Immature natural killer cell (primary cell): ENCODE results near the gene PRKCE. TPM values are rescaled to one million over a fixed set of nuclear protein-coding genes. Genes with fewer than 3 reads are reported as not detected.

ENCODE experiments used
- DNase-seq, 3 donors: peaks; one replicate each; pipeline ENCODE4 v3.0.0; 2022; ENCODE audit warnings: mixed read lengths in 1 of 3
- H3K27ac Mint-ChIP-seq, 6 donors: one replicate each; pipeline ENCODE4 v1.8.0; 2020; ENCODE audit warnings: mixed read lengths in 6 of 6, mild to moderate bottlenecking in 5 of 6, inconsistent platforms in 4 of 6, moderate library complexity in 3 of 6
- H3K27me3 Mint-ChIP-seq, 3 donors: one replicate each; pipeline ENCODE4 v1.8.0; 2020 to 2021; ENCODE audit warnings: low read depth in 3 of 3, mild to moderate bottlenecking in 3 of 3, mixed read lengths in 3 of 3, moderate library complexity in 3 of 3, inconsistent platforms in 1 of 3
- H3K36me3 Mint-ChIP-seq, 3 donors: one replicate each; pipeline ENCODE4 v1.8.0; 2020; ENCODE audit warnings: mixed read lengths in 3 of 3, inconsistent platforms in 2 of 3, mild to moderate bottlenecking in 2 of 3
- H3K4me1 Mint-ChIP-seq, 2 donors: one replicate each; pipeline ENCODE4 v1.8.0; 2020; ENCODE audit warnings: inconsistent platforms in 2 of 2, mild to moderate bottlenecking in 2 of 2, mixed read lengths in 2 of 2, moderate library complexity in 1 of 2
- H3K4me3 Mint-ChIP-seq, 5 donors: one replicate each; pipeline ENCODE4 v1.8.0; 2020; ENCODE audit warnings: mild to moderate bottlenecking in 5 of 5, mixed read lengths in 5 of 5, inconsistent platforms in 3 of 5, moderate library complexity in 3 of 5
- H3K9me3 Mint-ChIP-seq, 6 donors: one replicate each; pipeline ENCODE4 v1.8.0; 2020; ENCODE audit warnings: mild to moderate bottlenecking in 6 of 6, mixed read lengths in 6 of 6, inconsistent platforms in 4 of 6, moderate library complexity in 3 of 6
- polyA plus RNA-seq, 3 donors: library from polyadenylated mRNA; unstranded; fragments of 300-500 nt; fragmentation: Illumina TruSeq; gene quantifications; one replicate each; pipeline ENCODE4 v1.2.3, GENCODE V29; 2021

Gene PRKCE
- polyA plus RNA-seq, 3 donors from 2014 or later, result 1.0 to 3.0 (median 2.5) TPM

- no peak overlapping the region for H3K4me3 Mint-ChIP-seq
- no peaks in the 10 kb centered on the region for H3K36me3 Mint-ChIP-seq
- H3K9me3 Mint-ChIP-seq, result no peaks in the 10 kb centered on the region
- DNase-seq, result no peak
- H3K4me1 Mint-ChIP-seq, result peaks cover 0 to 23% of the 10 kb centered on the region in 2 donors
- H3K27ac Mint-ChIP-seq, result no peak overlapping the region
- no peaks in the 10 kb centered on the region for H3K27me3 Mint-ChIP-seq
Measured at GRCh38 chr2:45918463-45919159, 267.1 kb downstream of the PRKCE start.

- Mint-ChIP-seq H3K9me3 (no peaks in the 10 kb centered on the region), H3K36me3 (no peaks in the 10 kb centered on the region), H3K27me3 (no peaks in the 10 kb centered on the region), H3K4me1 (peaks cover 0 to 23% of the 10 kb centered on the region in 2 donors), H3K4me3 (no peak overlapping the region), H3K27ac (no peak overlapping the region)
- no peak for DNase-seq
Measured at GRCh38 chr2:45919160-45919650, 267.7 kb downstream of the PRKCE start.

GRCh38 chr2:45919711-45920111, 268.2 kb downstream of the PRKCE start:
- H3K27me3 Mint-ChIP-seq, result no peaks in the 10 kb centered on the region
- no peak for DNase-seq
- H3K27ac Mint-ChIP-seq, result no peak overlapping the region
- H3K36me3 Mint-ChIP-seq, result no peaks in the 10 kb centered on the region
- H3K4me3 Mint-ChIP-seq, result no peak overlapping the region
- peaks cover 0 to 23% of the 10 kb centered on the region in 2 donors for H3K4me1 Mint-ChIP-seq
- no peaks in the 10 kb centered on the region for H3K9me3 Mint-ChIP-seq

- Mint-ChIP-seq H3K27ac (no peak overlapping the region), H3K4me3 (no peak overlapping the region), H3K4me1 (peaks cover 0 to 8% of the 10 kb centered on the region in 2 donors), H3K27me3 (no peaks in the 10 kb centered on the region), H3K36me3 (no peaks in the 10 kb centered on the region), H3K9me3 (no peaks in the 10 kb centered on the region)
- DNase-seq, result no peak
Measured at GRCh38 chr2:45921921-45922320, 270.4 kb downstream of the PRKCE start.

- Mint-ChIP-seq H3K4me3 (no peak overlapping the region), H3K27me3 (no peaks in the 10 kb centered on the region), H3K4me1 (peaks cover 0 to 7% of the 10 kb centered on the region in 2 donors), H3K9me3 (no peaks in the 10 kb centered on the region), H3K27ac (no peak overlapping the region), H3K36me3 (no peaks in the 10 kb centered on the region)
- DNase-seq, result no peak
Measured at GRCh38 chr2:45922577-45922988, 271.1 kb downstream of the PRKCE start.

GRCh38 chr2:45923701-45924100, 272.2 kb downstream of the PRKCE start:
- Mint-ChIP-seq H3K4me3 (no peak overlapping the region), H3K27ac (no peak overlapping the region), H3K4me1 (peaks cover 0 to 7% of the 10 kb centered on the region in 2 donors), H3K36me3 (no peaks in the 10 kb centered on the region), H3K9me3 (no peaks in the 10 kb centered on the region), H3K27me3 (no peaks in the 10 kb centered on the region)
- DNase-seq, result no peak

GRCh38 chr2:45925026-45925425, 273.6 kb downstream of the PRKCE start:
- no peaks in the 10 kb centered on the region for H3K27me3 Mint-ChIP-seq
- H3K36me3 Mint-ChIP-seq, result no peaks in the 10 kb centered on the region
- H3K4me1 Mint-ChIP-seq, result peaks cover 1 to 6% of the 10 kb centered on the region in 2 donors
- DNase-seq, result no peak
- no peak overlapping the region for H3K27ac Mint-ChIP-seq
- H3K4me3 Mint-ChIP-seq, result no peak overlapping the region
- no peaks in the 10 kb centered on the region for H3K9me3 Mint-ChIP-seq

GRCh38 chr2:45925636-45926366, 274.3 kb downstream of the PRKCE start:
- H3K4me1 Mint-ChIP-seq, result peaks cover 3 to 8% of the 10 kb centered on the region in 2 donors
- H3K9me3 Mint-ChIP-seq, result no peaks in the 10 kb centered on the region
- H3K27ac Mint-ChIP-seq, result no peak overlapping the region
- no peak overlapping the region for H3K4me3 Mint-ChIP-seq
- no peaks in the 10 kb centered on the region for H3K27me3 Mint-ChIP-seq
- H3K36me3 Mint-ChIP-seq, result no peaks in the 10 kb centered on the region
- no peak for DNase-seq

- Mint-ChIP-seq H3K36me3 (no peaks in the 10 kb centered on the region), H3K27me3 (no peaks in the 10 kb centered on the region), H3K4me3 (no peak overlapping the region), H3K9me3 (no peaks in the 10 kb centered on the region), H3K4me1 (peaks cover 3 to 8% of the 10 kb centered on the region in 2 donors), H3K27ac (no peak overlapping the region)
- no peak for DNase-seq
Measured at GRCh38 chr2:45928946-45929345, 277.5 kb downstream of the PRKCE start.

GRCh38 chr2:45929674-45930395, 278.4 kb downstream of the PRKCE start:
- Mint-ChIP-seq H3K4me1 (peaks cover 3 to 8% of the 10 kb centered on the region in 2 donors), H3K27me3 (no peaks in the 10 kb centered on the region), H3K27ac (no peak overlapping the region), H3K4me3 (no peak overlapping the region), H3K36me3 (no peaks in the 10 kb centered on the region), H3K9me3 (no peaks in the 10 kb centered on the region)
- DNase-seq, result no peak

GRCh38 chr2:45930396-45930792, 278.9 kb downstream of the PRKCE start:
- Mint-ChIP-seq H3K4me1 (peaks cover 3 to 8% of the 10 kb centered on the region in 2 donors), H3K4me3 (no peak overlapping the region), H3K36me3 (no peaks in the 10 kb centered on the region)

GRCh38 chr2:45932278-45932975, 281.0 kb downstream of the PRKCE start:
- Mint-ChIP-seq H3K36me3 (no peaks in the 10 kb centered on the region), H3K27ac (no peak overlapping the region), H3K4me1 (peaks cover 3 to 8% of the 10 kb centered on the region in 2 donors), H3K9me3 (no peaks in the 10 kb centered on the region), H3K4me3 (no peak overlapping the region), H3K27me3 (no peaks in the 10 kb centered on the region)
- DNase-seq, result no peak

More at GRCh38 chr2:45930396-45930792, 278.9 kb downstream of the PRKCE start:
- no peak for DNase-seq
- Mint-ChIP-seq H3K27ac (no peak overlapping the region), H3K9me3 (no peaks in the 10 kb centered on the region), H3K27me3 (no peaks in the 10 kb centered on the region)

- Mint-ChIP-seq H3K4me3 (no peak overlapping the region), H3K27me3 (peaks cover 0 to 5% (median 2%) of the 10 kb centered on the region in 3 donors), H3K27ac (no peak overlapping the region), H3K9me3 (no peaks in the 10 kb centered on the region), H3K4me1 (no peaks in the 10 kb centered on the region), H3K36me3 (peaks cover 0 to 5% (median 0%) of the 10 kb centered on the region in 3 donors)
- peak; percentile 7 to 16 (median 7) for DNase-seq
Measured at GRCh38 chr2:45935791-45936622, 284.5 kb downstream of the PRKCE start.
